SHP77 (cell line): ENCODE data around the gene PIGW.
"Not testable (repeated sequence)": the region's sequence is repeated elsewhere in the genome, so short reads cannot be mapped to it uniquely, and the experiment has no call there.

Experiments
- DNase-seq, 2 experiments: peaks; one replicate each; lab custom pipeline; 2025; lab: John Stamatoyannopoulos, UW

Gene PIGW

GRCh38 chr17:36534840-36535668 is at the start of gene PIGW, which contains the start of gene MYO19:
PIGW (plus strand) TSS chr17:36534987; CDS start chr17:36537102, 2,115 bp downstream.
MYO19 (minus strand) TSS chr17:36534868; CDS start chr17:36532538, 2,330 bp downstream.
- DNase-seq: peak; percentile 85 to 89

- DNase-seq: no peak
Observed at GRCh38 chr17:36485027-36485426, 49.8 kb upstream of the PIGW start.

GRCh38 chr17:36485805-36486203 is 49.0 kb upstream of the PIGW start:
- peak in 1 of 2 experiments; percentile 8 for DNase-seq

- DNase-seq: peak; percentile 92 to 94
Observed at GRCh38 chr17:36486204-36487194, 48.3 kb upstream of the PIGW start, which contains the start of gene ZNHIT3. ZNHIT3 (plus strand) TSS chr17:36486681; CDS start chr17:36486700, 19 bp downstream.

- no peak for DNase-seq
Observed at GRCh38 chr17:36493956-36494355, 40.8 kb upstream of the PIGW start.

GRCh38 chr17:36494674-36495073 is 40.1 kb upstream of the PIGW start:
- no peak for DNase-seq

GRCh38 chr17:36495076-36495578 is 39.7 kb upstream of the PIGW start:
- DNase-seq: no peak

- DNase-seq: no peak
Observed at GRCh38 chr17:36496018-36496789, 38.6 kb upstream of the PIGW start.

GRCh38 chr17:36498155-36498554 is 36.6 kb upstream of the PIGW start:
- DNase-seq: no peak

GRCh38 chr17:36498560-36499300 is 36.1 kb upstream of the PIGW start:
- DNase-seq: no peak

GRCh38 chr17:36500745-36501225 is 34.0 kb upstream of the PIGW start:
- no peak for DNase-seq

GRCh38 chr17:36501351-36501750 is 33.4 kb upstream of the PIGW start:
- DNase-seq: no peak

GRCh38 chr17:36501963-36502362 is 32.8 kb upstream of the PIGW start:
- DNase-seq: no peak

GRCh38 chr17:36503456-36504155 is 31.2 kb upstream of the PIGW start:
- no peak for DNase-seq

- no peak for DNase-seq
Observed at GRCh38 chr17:36504156-36504545, 30.6 kb upstream of the PIGW start.

GRCh38 chr17:36505171-36505570 is 29.6 kb upstream of the PIGW start:
- DNase-seq: no peak

- no peak for DNase-seq
Observed at GRCh38 chr17:36506249-36506826, 28.4 kb upstream of the PIGW start.

- DNase-seq: no peak
Observed at GRCh38 chr17:36506831-36507230, 28.0 kb upstream of the PIGW start.

GRCh38 chr17:36507266-36507665 is 27.5 kb upstream of the PIGW start:
- no peak for DNase-seq

- not testable (repeated sequence) for DNase-seq
Observed at GRCh38 chr17:36508439-36508838, 26.3 kb upstream of the PIGW start.
